ENCODE measurements around the gene SLC35E1.

The SLC35E1 gene

DNA sequence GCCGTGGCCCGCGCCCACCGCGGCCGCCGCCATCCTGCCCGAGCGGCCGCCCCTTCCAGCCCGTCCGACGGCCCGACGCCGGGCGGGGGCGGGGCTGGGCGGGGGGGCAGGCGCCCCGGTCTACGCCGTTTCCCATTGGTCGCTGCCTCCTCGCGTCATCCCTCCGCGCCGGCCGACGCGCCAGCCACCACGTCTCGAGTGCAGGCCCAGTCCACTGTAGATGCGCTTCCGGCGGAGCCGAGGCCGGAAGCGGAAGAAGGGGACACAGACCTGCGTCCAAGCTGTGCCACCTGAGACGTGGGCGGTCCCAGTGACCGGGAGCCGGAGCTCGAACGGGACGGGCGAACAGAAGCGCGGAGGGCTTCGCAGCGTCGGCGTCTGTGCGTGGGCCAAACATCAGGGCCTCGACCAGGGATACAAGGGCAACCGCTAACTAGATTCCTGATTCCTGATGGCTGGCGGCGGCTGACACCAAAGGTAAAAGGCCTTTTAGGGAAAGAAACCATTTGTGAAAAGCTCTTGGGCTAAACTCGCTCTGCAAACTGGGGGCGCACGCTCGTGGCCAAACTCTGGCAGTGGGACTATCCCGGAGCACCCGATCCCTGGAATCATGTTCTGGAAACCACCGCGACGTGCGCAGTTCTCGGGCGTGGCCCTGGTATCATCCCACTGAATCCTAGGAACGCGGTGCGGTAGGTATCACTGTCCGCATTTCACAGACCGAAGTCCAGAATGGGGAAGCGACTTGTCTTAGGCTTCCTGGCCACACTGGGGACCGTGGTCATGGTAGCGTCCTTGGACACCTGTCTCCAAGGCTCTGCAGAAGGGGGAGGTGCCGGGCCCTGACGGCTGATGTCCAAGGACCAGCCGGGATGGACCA, at the start of gene SLC35E1:
SLC35E1 (minus strand) TSS at position 84 of the 880 bp plus-strand sequence; CDS start at position 33, 51 bp downstream.
- DNase-seq = peak; percentile 91

GRCh38 chr19:16621165-16621800, 49.1 kb upstream of the SLC35E1 start:
- DNase-seq = no peak

DNA sequence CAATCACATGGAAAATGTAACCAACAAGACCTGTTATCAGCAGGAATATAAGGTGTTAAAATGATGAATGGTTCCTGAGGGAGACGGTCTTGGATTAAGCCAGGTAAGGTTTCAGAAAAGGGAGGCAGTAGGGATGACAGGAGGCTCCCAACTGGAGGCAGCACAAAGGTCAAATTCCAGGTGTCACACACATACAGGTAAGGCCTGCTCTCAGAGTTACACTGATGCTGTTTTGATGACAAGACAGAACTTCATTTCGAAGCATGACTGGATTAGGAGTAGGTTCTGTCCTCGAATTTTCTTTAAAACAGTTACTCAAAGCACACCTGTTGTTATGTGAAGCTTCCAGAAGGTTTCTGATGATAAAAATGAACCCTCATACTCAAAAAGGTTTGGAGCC, 48.4 kb upstream of the SLC35E1 start:
- DNase-seq = no peak

- no peak for DNase-seq
Measured at GRCh38 chr19:16620018-16620417, 47.8 kb upstream of the SLC35E1 start.

DNA sequence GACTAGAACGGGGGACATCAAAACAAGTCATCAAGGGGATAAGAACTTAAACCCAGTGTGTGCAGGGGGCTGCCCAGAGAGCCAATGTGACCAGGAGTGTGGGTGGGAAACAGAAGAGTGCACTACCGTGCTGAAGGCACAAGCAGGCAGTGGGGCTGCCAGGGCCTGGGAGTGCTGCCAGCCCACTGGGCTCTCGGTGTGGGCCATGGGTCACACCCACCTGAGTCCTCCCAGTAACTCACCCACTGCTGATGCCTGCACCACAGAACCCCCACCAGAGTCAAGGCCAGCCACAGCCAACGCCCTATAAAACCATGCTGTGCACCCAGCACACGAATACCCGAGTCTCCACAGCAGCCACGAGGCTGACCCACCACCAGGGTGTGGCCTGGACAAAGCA, 47.2 kb upstream of the SLC35E1 start:
- no peak for DNase-seq

GRCh38 chr19:16618248-16618647, 46.0 kb upstream of the SLC35E1 start:
- no peak for DNase-seq

- DNase-seq = no peak
Measured at GRCh38 chr19:16615808-16616207, 43.6 kb upstream of the SLC35E1 start.

DNA sequence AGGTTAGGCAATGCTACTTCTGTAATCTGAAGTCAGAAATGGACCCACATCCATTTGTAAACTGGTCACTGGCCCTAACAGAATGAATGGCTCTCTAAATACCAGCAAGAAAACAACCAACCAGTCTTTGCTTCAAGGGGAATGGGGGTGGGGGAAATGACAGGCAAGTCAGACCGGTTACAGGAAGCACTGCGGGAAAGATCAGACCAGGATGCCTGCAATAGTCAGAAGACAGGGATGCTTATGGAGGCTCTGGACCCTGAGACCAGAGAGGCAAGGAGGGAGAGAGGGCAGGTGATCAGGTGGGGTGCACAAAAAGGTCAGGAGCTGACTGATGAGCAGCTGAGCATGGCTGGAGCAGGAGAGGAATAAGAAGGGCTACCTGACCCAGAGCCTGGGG, 42.7 kb upstream of the SLC35E1 start:
- DNase-seq = no peak

DNA sequence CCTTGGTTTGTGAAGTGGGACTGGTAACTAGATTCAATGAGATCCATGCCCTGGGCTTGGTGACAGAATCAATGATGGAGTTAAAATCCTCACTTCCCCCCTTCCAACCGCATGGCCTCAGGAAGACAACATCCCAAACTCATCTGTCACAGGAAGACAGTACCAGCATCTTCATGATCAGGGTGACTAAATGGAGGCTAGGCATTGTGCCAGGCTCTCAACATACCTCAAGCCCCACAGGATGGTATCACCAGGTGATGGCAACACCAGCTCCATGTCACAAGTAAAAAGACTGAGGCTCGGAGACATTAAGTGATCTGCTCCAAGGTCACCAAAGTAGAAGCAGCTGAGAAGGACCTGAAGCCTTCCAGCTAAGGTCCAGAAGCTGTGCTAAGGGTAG, 41.6 kb upstream of the SLC35E1 start:
- DNase-seq = no peak

DNA sequence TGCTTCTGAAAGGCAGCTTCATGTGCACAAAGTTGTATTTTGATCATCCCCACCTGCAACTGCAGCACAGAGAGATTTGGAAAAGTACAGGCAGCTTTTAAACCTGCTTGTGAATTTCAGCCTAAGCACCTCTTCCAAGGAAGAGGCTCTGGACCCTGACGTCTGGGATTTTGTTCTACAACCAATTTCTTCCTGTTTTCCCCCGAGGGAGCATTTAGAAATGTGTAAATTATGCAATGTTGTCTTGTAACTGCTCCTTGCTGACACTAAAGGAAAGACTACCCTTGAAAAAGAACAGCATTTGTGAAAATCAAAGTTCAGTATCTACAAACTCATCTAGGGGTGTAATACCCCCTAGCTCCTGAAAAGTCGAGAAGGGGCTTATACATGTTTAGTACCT, 40.4 kb upstream of the SLC35E1 start:
- DNase-seq = no peak

DNA sequence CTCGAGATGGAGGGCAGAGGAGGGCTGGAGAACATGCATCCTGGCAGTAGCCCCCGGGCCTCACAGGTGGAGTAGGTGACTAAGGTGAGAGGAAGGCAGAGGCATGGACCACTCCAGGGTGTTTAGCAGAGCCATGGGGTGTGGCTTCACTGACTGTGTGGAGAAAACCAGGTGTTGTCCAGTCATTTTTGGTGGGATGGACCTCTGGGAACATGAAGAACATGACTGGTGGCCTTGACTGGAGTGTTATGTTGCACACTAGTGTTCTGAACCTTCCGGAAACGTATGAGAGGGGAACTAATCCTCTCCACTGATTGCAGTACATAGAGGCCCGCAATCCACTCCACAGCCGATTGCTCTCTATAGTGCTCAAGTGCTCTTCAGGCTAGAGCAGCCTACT, 38.9 kb upstream of the SLC35E1 start:
- DNase-seq = no peak

DNA sequence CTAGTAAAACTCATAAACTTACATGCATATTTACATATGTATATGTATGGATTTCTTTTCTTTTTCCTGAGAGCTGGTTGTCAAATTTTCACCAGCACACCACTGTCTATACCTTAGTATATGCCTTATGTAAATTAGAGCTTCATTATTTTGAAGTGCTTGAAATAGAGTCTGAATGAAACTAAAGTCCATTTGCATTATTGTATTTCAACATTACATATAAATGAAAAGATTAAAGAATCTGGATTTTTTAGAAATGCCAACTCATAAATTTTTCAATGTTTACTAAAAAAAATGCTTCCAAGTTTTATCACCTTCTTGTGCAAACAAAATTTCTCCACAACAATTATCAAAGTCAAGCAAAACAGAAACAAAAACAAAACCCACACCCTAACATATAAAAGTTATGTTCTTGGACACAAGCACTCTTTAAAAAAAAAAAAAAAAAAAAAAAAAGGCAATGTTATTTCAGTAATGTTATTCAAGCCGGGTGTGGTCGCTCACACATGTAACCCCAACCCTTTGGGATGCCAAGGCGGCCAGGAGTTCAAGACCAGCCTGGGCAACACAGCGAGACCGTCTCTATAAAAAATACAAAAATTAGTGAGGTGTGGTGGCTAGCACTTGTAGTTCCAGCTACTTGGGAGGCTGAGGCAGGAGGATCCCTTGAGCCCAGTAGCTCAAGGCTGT, 37.4 kb upstream of the SLC35E1 start:
- DNase-seq = no peak

DNA sequence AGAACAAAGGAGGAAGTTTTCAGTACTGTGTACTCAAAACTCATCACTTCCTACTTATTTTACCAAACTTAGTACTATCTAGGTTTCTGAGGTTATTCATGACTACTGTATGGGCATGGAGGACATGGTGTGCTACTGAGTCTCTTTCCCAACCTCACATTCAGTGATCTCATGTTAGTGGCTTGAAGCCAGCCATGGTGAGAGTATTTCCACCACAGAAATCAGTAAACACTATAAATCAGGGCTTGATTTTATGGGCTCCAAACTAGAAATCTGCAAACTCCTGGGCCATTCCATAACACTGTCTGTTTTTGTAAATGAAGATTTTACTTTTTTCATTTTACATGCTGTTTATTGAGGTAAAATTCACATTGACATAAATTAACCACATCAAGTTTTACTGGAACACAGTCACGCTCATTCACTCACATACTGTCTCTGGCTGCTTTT, 36.1 kb upstream of the SLC35E1 start:
- no peak for DNase-seq

- DNase-seq = no peak
Measured at GRCh38 chr19:16607819-16608218, 35.6 kb upstream of the SLC35E1 start.

DNA sequence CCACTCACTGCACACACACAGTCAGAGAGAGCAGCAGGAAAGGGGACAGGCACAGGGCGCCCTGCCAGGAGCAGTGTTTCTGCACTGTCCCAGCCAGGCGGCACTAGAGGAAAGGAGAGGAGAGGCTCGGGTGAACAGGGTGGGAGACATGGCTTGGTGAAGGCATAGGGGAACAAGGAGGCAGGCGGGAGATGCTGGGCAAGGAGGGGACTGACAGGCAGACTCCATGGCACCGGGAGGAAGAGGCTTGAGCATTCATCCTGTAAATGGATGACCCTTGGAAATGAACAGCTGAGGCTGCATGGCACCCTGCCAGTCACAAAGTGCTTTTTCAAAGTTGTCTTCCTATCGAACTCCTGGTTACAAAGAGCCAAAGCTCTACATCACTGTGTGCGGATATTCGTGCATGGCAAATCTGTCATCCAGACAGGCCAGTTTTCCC, 33.4 kb upstream of the SLC35E1 start:
- no peak for DNase-seq

GRCh38 chr19:16605115-16605514, 32.9 kb upstream of the SLC35E1 start:
- DNase-seq = no peak

- no peak for DNase-seq
Measured at GRCh38 chr19:16604615-16605014, 32.4 kb upstream of the SLC35E1 start.

- DNase-seq = no peak
Measured at GRCh38 chr19:16603090-16603489, 30.9 kb upstream of the SLC35E1 start.

- no peak for DNase-seq
Measured at GRCh38 chr19:16601378-16602052, 29.3 kb upstream of the SLC35E1 start.

GRCh38 chr19:16600824-16601223, 28.6 kb upstream of the SLC35E1 start:
- DNase-seq = no peak

GRCh38 chr19:16599655-16600346, 27.6 kb upstream of the SLC35E1 start:
- no peak for DNase-seq

GRCh38 chr19:16598848-16599247, 26.6 kb upstream of the SLC35E1 start:
- no peak for DNase-seq
